NAMALWA (cell line): ENCODE results near the gene SRGAP3.
A peak's percentile ranks its signal among the peaks of the same experiment; 100 is the strongest.

Experiments
- DNase-seq: peaks from one replicate; pipeline ENCODE4 v3.0.0-alpha.2; 2015; ENCODE audit warnings: low spot score

Gene SRGAP3

GRCh38 chr3:9170851-9171160, 78.6 kb downstream of the SRGAP3 start:
- no peak for DNase-seq

- DNase-seq, result no peak
Observed at GRCh38 chr3:9169956-9170850, 79.2 kb downstream of the SRGAP3 start.

GRCh38 chr3:9169326-9169725, 80.1 kb downstream of the SRGAP3 start:
- no peak for DNase-seq

- peak; percentile 37 for DNase-seq
Observed at GRCh38 chr3:9168241-9168741, 81.2 kb downstream of the SRGAP3 start.

GRCh38 chr3:9167222-9167621, 82.2 kb downstream of the SRGAP3 start:
- DNase-seq, result no peak

- DNase-seq, result no peak
Observed at GRCh38 chr3:9165421-9165820, 84.0 kb downstream of the SRGAP3 start.

GRCh38 chr3:9163289-9163688, 86.2 kb downstream of the SRGAP3 start:
- no peak for DNase-seq

GRCh38 chr3:9161811-9162210, 87.6 kb downstream of the SRGAP3 start:
- no peak for DNase-seq

GRCh38 chr3:9161298-9161697, 88.1 kb downstream of the SRGAP3 start:
- no peak for DNase-seq

GRCh38 chr3:9158865-9159630, 90.4 kb downstream of the SRGAP3 start:
- no peak for DNase-seq

GRCh38 chr3:9157651-9158362, 91.6 kb downstream of the SRGAP3 start:
- no peak for DNase-seq

- no peak for DNase-seq
Observed at GRCh38 chr3:9156604-9157003, 92.8 kb downstream of the SRGAP3 start.

GRCh38 chr3:9155028-9155427, 94.4 kb downstream of the SRGAP3 start:
- DNase-seq, result no peak

GRCh38 chr3:9153904-9154619, 95.4 kb downstream of the SRGAP3 start:
- DNase-seq, result no peak

GRCh38 chr3:9151240-9151639, 98.2 kb downstream of the SRGAP3 start:
- DNase-seq, result no peak

- DNase-seq, result no peak
Observed at GRCh38 chr3:9149566-9149965, 99.9 kb downstream of the SRGAP3 start.

- DNase-seq, result no peak
Observed at GRCh38 chr3:9147896-9148266, 101.6 kb downstream of the SRGAP3 start.

- no peak for DNase-seq
Observed at GRCh38 chr3:9147215-9147895, 102.1 kb downstream of the SRGAP3 start.

- DNase-seq, result no peak
Observed at GRCh38 chr3:9146367-9147071, 102.9 kb downstream of the SRGAP3 start.

GRCh38 chr3:9143184-9143583, 106.3 kb downstream of the SRGAP3 start:
- DNase-seq, result no peak

- DNase-seq, result no peak
Observed at GRCh38 chr3:9142362-9142761, 107.1 kb downstream of the SRGAP3 start.
